OCI-LY1 (cell line): ENCODE data around the gene JPH3.

Experiments used
- H2AFZ ChIP-seq: fragments of 200-600 bp; sonication (generic), shearing (Covaris generic); 2 replicates; pipeline ENCODE4 v1.6.0; 2014; ENCODE audit warnings: antibody characterized with exemption, mild to moderate bottlenecking, low read length
- H3F3A ChIP-seq: fragments of 200-600 bp; sonication (generic), shearing (Covaris generic); 2 replicates; pipeline ENCODE4 v1.6.0; 2014; ENCODE audit warnings: mild to moderate bottlenecking, antibody characterized with exemption, low read length, moderate library complexity; ENCODE audit not compliant: insufficient read depth
- H3K27ac ChIP-seq: fragments of 200-600 bp; sonication (generic); 2 replicates; pipeline ENCODE4 v1.5.1; 2014; ENCODE audit warnings: low read length, mixed run types, mild to moderate bottlenecking, low read depth; ENCODE audit not compliant: poor library complexity, severe bottlenecking
- H3K27me3 ChIP-seq: fragments of 200-600 bp; sonication (generic); 2 replicates; pipeline ENCODE4 v1.6.0; 2014; ENCODE audit warnings: antibody characterized with exemption, mild to moderate bottlenecking, low read length, moderate library complexity; ENCODE audit not compliant: insufficient read depth
- H3K36me3 ChIP-seq: fragments of 200-600 bp; sonication (generic); 2 replicates; pipeline ENCODE4 v1.6.1; 2014; ENCODE audit warnings: mild to moderate bottlenecking, antibody characterized with exemption, low read length, moderate library complexity, mixed read lengths; ENCODE audit not compliant: insufficient read depth
- H3K4me1 ChIP-seq: fragments of 200-600 bp; sonication (generic); 2 replicates; pipeline ENCODE4 v1.5.1; 2014; ENCODE audit warnings: mild to moderate bottlenecking, low read length, moderate library complexity; ENCODE audit not compliant: insufficient read depth, severe bottlenecking
- H3K4me2 ChIP-seq: fragments of 200-600 bp; sonication (generic), shearing (Covaris generic); 2 replicates; pipeline ENCODE4 v1.6.1; 2014; ENCODE audit warnings: low read length
- H3K4me3 ChIP-seq: fragments of 200-600 bp; sonication (generic); 2 replicates; pipeline ENCODE4 v1.5.1; 2014; ENCODE audit warnings: low read length, low read depth, mild to moderate bottlenecking, mixed read lengths; ENCODE audit not compliant: poor library complexity, severe bottlenecking
- H3K79me2 ChIP-seq: fragments of 200-600 bp; shearing (Covaris generic); 2 replicates; pipeline ENCODE4 v1.6.1; 2016; ENCODE audit warnings: mixed run types, low read length, mixed read lengths; ENCODE audit not compliant: insufficient read depth
- H3K9ac ChIP-seq: fragments of 200-600 bp; sonication (generic), shearing (Covaris generic); 2 replicates; pipeline ENCODE4 v1.6.1; 2014; ENCODE audit warnings: mild to moderate bottlenecking, low read length, mixed read lengths
- H3K9me2 ChIP-seq: fragments of 200-600 bp; sonication (generic), shearing (Covaris generic); 2 replicates; pipeline ENCODE4 v1.6.1; 2014; ENCODE audit warnings: low read depth, mild to moderate bottlenecking, low read length, mixed read lengths
- H3K9me3 ChIP-seq: fragments of 200-600 bp; shearing (Covaris generic); 2 replicates; pipeline ENCODE4 v1.6.1; 2014; ENCODE audit warnings: low read length, mixed read lengths
- H4K20me1 ChIP-seq: fragments of 200-600 bp; sonication (generic), shearing (Covaris generic); 2 replicates; pipeline ENCODE4 v1.6.0; 2016; ENCODE audit warnings: mild to moderate bottlenecking, low read length; ENCODE audit not compliant: insufficient read depth
- CTCF ChIP-seq: fragments of 200-600 bp; sonication (generic), shearing (Covaris generic); IDR thresholded peaks from 2 replicates; pipeline ENCODE4 v1.5.1; 2017; ENCODE audit warnings: mild to moderate bottlenecking, antibody characterized with exemption, low read length, moderate library complexity, mixed read lengths
- EZH2 ChIP-seq: fragments of 200-600 bp; sonication (generic), shearing (Covaris generic); IDR thresholded peaks from 2 replicates; pipeline ENCODE4 v1.8.0; 2017; ENCODE audit warnings: borderline replicate concordance, mixed run types, mild to moderate bottlenecking, antibody characterized with exemption, low read length, moderate library complexity, mixed read lengths

Gene JPH3

DNA sequence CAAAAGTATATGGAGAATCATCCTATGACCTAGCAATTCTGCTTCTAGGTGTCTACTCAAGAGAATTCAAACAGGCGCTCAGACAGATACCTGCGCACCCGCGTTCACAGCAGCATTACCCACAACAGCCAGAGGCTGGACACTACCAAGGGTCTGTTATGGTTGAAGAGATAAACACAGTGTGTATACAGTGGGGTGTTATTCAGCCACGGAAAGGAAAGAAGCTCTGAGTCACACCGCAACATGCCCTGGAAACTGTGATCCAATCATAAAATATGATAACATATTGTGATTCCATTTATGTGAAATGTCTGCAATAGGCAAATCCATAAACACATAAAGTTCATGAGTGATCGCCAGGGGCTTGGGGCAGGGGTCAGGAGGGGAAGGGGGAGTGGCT is 18.0 kb upstream of the JPH3 start:
- Histone ChIP-seq H3K4me1 (no peaks in the 10 kb centered on the region), H3F3A (no peaks in the 10 kb centered on the region), H3K9me3 (no peaks in the 10 kb centered on the region), H3K9me2 (no peaks in the 10 kb centered on the region), H3K4me2 (no peak overlapping the region), H4K20me1 (no peaks in the 10 kb centered on the region), H3K27me3 (peaks cover 5% of the 10 kb centered on the region; the same call in 1 of the 2 replicates), H3K79me2 (no peaks in the 10 kb centered on the region), H2AFZ (no peak overlapping the region), H3K36me3 (no peaks in the 10 kb centered on the region), H3K9ac (no peak overlapping the region), H3K27ac (no peak overlapping the region), H3K4me3 (no peak overlapping the region)
- TF ChIP-seq EZH2 (no peak), CTCF (no peak)

GRCh38 chr16:87584975-87585374 is 17.3 kb upstream of the JPH3 start:
- no peak for TF ChIP-seq CTCF
- Histone ChIP-seq H3K9me2 (no peaks in the 10 kb centered on the region), H3K4me3 (no peak overlapping the region), H3K27ac (no peak overlapping the region), H3K79me2 (no peaks in the 10 kb centered on the region), H3K27me3 (peaks cover 5% of the 10 kb centered on the region; the same call in 1 of the 2 replicates), H3K4me1 (no peaks in the 10 kb centered on the region), H3K9me3 (no peaks in the 10 kb centered on the region), H3K4me2 (no peak overlapping the region), H3F3A (no peaks in the 10 kb centered on the region), H2AFZ (no peak overlapping the region), H3K36me3 (no peaks in the 10 kb centered on the region), H4K20me1 (no peaks in the 10 kb centered on the region), H3K9ac (no peak overlapping the region)

DNA sequence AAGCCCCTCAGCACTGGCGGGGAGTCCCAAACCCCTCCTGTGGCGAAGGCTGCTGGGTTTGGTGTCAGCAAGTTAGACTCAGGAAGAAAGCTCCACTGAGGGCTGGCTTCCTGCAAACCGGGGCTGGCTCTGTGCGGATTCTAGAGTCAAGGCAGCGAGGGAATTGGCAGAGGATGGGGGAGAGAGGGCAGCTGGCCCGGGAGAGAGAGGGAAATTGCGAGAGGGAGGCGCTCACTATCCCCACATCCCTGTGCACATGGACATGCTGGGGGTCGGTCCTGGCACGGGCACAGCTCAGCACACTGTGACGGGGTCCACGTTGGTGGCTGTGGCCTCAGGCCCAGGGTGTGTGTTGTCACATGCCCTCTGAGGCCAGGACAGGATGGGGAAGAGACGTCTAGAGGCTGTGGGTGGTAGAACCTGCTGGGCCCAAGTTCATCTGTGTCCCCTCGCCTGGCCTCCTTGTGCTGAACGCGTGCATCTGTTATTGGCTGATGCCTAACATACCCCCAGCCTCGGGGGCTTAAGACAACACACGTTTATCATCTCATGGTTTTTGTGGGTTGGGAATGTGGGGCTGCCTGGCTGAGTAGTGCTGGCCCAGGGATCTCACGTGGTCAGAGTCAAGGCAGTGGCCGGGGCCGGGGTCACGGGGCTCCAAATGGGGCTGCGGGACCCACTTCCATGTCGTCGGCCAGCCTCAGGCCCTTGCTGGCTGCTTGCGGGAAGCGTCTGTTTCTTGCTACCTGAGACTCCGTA is 16.7 kb upstream of the JPH3 start:
- no peaks in the 10 kb centered on the region for H3K9me3 ChIP-seq
- TF ChIP-seq EZH2, result no peak
- TF ChIP-seq CTCF, result no peak
- H4K20me1 ChIP-seq, result no peaks in the 10 kb centered on the region
- no peaks in the 10 kb centered on the region for H3F3A ChIP-seq
- H3K9ac ChIP-seq, result no peak overlapping the region
- no peak overlapping the region for H3K4me3 ChIP-seq
- H3K27me3 ChIP-seq, result peaks cover 5% of the 10 kb centered on the region; the same call in 1 of the 2 replicates
- H2AFZ ChIP-seq, result no peak overlapping the region
- H3K36me3 ChIP-seq, result no peaks in the 10 kb centered on the region
- no peak overlapping the region for H3K4me2 ChIP-seq
- H3K4me1 ChIP-seq, result no peaks in the 10 kb centered on the region
- no peaks in the 10 kb centered on the region for H3K9me2 ChIP-seq
- no peaks in the 10 kb centered on the region for H3K79me2 ChIP-seq
- H3K27ac ChIP-seq, result no peak overlapping the region
